ENCODE data around the gene LRIG2.

DNA sequence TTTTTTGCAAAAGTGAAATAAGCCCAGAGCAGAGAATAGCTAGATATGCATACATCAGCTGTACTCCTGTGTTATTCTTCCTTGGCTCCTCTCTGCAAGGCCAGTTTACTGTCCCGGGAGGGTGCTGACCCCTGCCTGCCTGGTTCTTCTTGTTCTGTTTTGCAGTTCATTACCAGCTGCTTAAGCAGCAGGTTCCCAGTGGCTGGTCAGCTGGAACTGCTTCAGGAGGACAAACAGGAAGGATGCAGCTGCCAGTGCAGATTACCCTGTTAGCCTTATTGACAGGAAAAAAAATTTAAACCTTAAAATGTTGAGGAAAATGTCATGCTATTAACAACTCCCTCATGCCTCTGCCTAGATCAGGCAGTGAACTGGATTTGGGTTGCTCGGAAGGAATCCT is 16.0 kb upstream of the LRIG2 start:
- TF ChIP-seq, protein P1, sequence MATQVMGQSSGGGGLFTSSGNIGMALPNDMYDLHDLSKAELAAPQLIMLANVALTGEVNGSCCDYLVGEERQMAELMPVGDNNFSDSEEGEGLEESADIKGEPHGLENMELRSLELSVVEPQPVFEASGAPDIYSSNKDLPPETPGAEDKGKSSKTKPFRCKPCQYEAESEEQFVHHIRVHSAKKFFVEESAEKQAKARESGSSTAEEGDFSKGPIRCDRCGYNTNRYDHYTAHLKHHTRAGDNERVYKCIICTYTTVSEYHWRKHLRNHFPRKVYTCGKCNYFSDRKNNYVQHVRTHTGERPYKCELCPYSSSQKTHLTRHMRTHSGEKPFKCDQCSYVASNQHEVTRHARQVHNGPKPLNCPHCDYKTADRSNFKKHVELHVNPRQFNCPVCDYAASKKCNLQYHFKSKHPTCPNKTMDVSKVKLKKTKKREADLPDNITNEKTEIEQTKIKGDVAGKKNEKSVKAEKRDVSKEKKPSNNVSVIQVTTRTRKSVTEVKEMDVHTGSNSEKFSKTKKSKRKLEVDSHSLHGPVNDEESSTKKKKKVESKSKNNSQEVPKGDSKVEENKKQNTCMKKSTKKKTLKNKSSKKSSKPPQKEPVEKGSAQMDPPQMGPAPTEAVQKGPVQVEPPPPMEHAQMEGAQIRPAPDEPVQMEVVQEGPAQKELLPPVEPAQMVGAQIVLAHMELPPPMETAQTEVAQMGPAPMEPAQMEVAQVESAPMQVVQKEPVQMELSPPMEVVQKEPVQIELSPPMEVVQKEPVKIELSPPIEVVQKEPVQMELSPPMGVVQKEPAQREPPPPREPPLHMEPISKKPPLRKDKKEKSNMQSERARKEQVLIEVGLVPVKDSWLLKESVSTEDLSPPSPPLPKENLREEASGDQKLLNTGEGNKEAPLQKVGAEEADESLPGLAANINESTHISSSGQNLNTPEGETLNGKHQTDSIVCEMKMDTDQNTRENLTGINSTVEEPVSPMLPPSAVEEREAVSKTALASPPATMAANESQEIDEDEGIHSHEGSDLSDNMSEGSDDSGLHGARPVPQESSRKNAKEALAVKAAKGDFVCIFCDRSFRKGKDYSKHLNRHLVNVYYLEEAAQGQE (IDR thresholded peaks at IDR 0.05; ENCODE audit: low read depth, low read length) = no peak
- TF ChIP-seq MXI1 (IDR thresholded peaks at IDR 0.05; ENCODE audit: low read depth, low read length) = no peak
- TF ChIP-seq, protein P2, sequence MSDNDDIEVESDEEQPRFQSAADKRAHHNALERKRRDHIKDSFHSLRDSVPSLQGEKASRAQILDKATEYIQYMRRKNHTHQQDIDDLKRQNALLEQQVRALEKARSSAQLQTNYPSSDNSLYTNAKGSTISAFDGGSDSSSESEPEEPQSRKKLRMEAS (IDR thresholded peaks at IDR 0.05; ENCODE audit: low read depth) = no peak
- TF ChIP-seq EZH2phosphoT487 (IDR thresholded peaks at IDR 0.05; ENCODE audit: borderline replicate concordance, low read depth) = no peak
- TF ChIP-seq, protein P3, sequence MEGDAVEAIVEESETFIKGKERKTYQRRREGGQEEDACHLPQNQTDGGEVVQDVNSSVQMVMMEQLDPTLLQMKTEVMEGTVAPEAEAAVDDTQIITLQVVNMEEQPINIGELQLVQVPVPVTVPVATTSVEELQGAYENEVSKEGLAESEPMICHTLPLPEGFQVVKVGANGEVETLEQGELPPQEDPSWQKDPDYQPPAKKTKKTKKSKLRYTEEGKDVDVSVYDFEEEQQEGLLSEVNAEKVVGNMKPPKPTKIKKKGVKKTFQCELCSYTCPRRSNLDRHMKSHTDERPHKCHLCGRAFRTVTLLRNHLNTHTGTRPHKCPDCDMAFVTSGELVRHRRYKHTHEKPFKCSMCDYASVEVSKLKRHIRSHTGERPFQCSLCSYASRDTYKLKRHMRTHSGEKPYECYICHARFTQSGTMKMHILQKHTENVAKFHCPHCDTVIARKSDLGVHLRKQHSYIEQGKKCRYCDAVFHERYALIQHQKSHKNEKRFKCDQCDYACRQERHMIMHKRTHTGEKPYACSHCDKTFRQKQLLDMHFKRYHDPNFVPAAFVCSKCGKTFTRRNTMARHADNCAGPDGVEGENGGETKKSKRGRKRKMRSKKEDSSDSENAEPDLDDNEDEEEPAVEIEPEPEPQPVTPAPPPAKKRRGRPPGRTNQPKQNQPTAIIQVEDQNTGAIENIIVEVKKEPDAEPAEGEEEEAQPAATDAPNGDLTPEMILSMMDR (IDR thresholded peaks at IDR 0.05) = no peak
- TF ChIP-seq POLR2AphosphoS5 (IDR thresholded peaks at IDR 0.05; ENCODE audit: low read depth, low read length) = no peak
- no peak for TF ChIP-seq GATA2 (CRISPR knock-in tag; IDR thresholded peaks at IDR 0.05)
- no peak for TF ChIP-seq CHD2 (IDR thresholded peaks at IDR 0.05; ENCODE audit: low read length, partially characterized antibody)
- TF ChIP-seq ELF1 (IDR thresholded peaks at IDR 0.05) = no peak

All from SK-N-SH (cell line).